Measurements from ENCODE around the gene RNF220.

Gene RNF220

GRCh38 chr1:44431861-44432260, 26.8 kb downstream of the RNF220 start:
- no peaks in the 10 kb centered on the region for H3K4me1 ChIP-seq (ENCODE audit: insufficient read depth, low read length, severe bottlenecking)
- TF ChIP-seq EZH2 (IDR thresholded peaks at IDR 0.05; ENCODE audit: borderline replicate concordance, low read length) (no peak), CTCF (IDR thresholded peaks at IDR 0.05; ENCODE audit: low read length) (no peak)
- H3K36me3 ChIP-seq (ENCODE audit: insufficient read depth, low read length), result no peaks in the 10 kb centered on the region
- no peaks in the 10 kb centered on the region for H4K20me1 ChIP-seq (ENCODE audit: insufficient read depth, low read length)
- H3K9ac ChIP-seq (ENCODE audit: low read length), result no peak overlapping the region
- no peaks in the 10 kb centered on the region for H3K79me2 ChIP-seq (ENCODE audit: insufficient read depth, low read length)
- no peaks in the 10 kb centered on the region for H3F3A ChIP-seq (ENCODE audit: insufficient read depth, low read length)
- H3K9me3 ChIP-seq (ENCODE audit: low read length), result no peaks in the 10 kb centered on the region
- no peak overlapping the region for H3K4me2 ChIP-seq (ENCODE audit: low read length)
- H2AFZ ChIP-seq (ENCODE audit: low read length), result no peak overlapping the region
- H3K9me2 ChIP-seq (ENCODE audit: low read depth, low read length), result no peaks in the 10 kb centered on the region
- H3K4me3 ChIP-seq (ENCODE audit: low read depth, low read length, poor library complexity, severe bottlenecking), result no peak overlapping the region
- H3K27me3 ChIP-seq (ENCODE audit: insufficient read depth, low read length), result peaks cover 5% of the 10 kb centered on the region; the same call in 1 of the 2 replicates
- H3K27ac ChIP-seq (ENCODE audit: low read depth, low read length, poor library complexity, severe bottlenecking), result no peak overlapping the region

GRCh38 chr1:44433209-44433608, 28.2 kb downstream of the RNF220 start:
- Histone ChIP-seq H3K27ac (ENCODE audit: low read depth, low read length, poor library complexity, severe bottlenecking) (no peak overlapping the region), H3K9me2 (ENCODE audit: low read depth, low read length) (no peaks in the 10 kb centered on the region), H3K4me1 (ENCODE audit: insufficient read depth, low read length, severe bottlenecking) (no peaks in the 10 kb centered on the region), H3K79me2 (ENCODE audit: insufficient read depth, low read length) (no peaks in the 10 kb centered on the region), H3K27me3 (ENCODE audit: insufficient read depth, low read length) (no peaks in the 10 kb centered on the region), H3K9ac (ENCODE audit: low read length) (no peak overlapping the region), H3K4me3 (ENCODE audit: low read depth, low read length, poor library complexity, severe bottlenecking) (no peak overlapping the region), H4K20me1 (ENCODE audit: insufficient read depth, low read length) (no peaks in the 10 kb centered on the region), H2AFZ (ENCODE audit: low read length) (no peak overlapping the region), H3F3A (ENCODE audit: insufficient read depth, low read length) (no peaks in the 10 kb centered on the region), H3K9me3 (ENCODE audit: low read length) (no peaks in the 10 kb centered on the region), H3K36me3 (ENCODE audit: insufficient read depth, low read length) (no peaks in the 10 kb centered on the region), H3K4me2 (ENCODE audit: low read length) (no peak overlapping the region)
- no peak for TF ChIP-seq CTCF (IDR thresholded peaks at IDR 0.05; ENCODE audit: low read length)
- no peak for TF ChIP-seq EZH2 (IDR thresholded peaks at IDR 0.05; ENCODE audit: borderline replicate concordance, low read length)

DNA sequence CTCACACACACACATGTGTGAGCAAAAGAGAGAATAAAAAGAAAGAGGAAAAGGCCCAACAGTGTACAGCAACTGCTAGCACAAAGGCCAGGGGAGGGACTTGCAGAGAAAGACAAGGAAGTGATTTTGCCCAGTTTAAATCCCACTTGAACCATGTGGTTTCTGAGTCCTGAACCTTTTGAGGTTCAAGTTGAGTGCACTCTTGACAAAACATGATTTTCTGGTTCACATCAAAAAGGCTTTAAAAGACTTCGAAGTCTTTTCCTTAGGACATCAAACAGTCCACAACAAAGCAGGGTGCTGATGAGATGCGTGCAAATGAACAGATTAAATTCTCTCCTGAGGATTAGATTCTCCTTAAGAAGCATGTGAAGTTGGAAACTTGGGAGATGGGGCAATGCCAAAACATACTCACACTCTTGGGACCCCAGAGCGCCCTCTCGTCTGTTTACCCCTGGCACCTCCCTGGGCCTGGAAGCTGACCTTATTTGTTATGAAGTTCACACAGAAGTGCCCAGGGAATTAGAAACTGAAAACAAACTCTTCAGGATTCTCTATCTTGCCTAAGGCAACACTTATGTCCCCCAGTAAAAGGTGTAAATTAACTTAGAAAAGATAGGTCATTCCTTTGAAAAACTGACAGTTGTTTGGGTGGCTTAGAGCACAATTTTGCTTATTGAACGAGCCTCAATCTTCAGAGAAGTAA, 31.5 kb downstream of the RNF220 start:
- no peaks in the 10 kb centered on the region for H3K36me3 ChIP-seq (ENCODE audit: insufficient read depth, low read length)
- no peaks in the 10 kb centered on the region for H3K79me2 ChIP-seq (ENCODE audit: insufficient read depth, low read length)
- H3K27ac ChIP-seq (ENCODE audit: low read depth, low read length, poor library complexity, severe bottlenecking), result no peak overlapping the region
- H4K20me1 ChIP-seq (ENCODE audit: insufficient read depth, low read length), result no peaks in the 10 kb centered on the region
- H3K4me3 ChIP-seq (ENCODE audit: low read depth, low read length, poor library complexity, severe bottlenecking), result no peak overlapping the region
- no peaks in the 10 kb centered on the region for H3K9me3 ChIP-seq (ENCODE audit: low read length)
- no peak overlapping the region for H2AFZ ChIP-seq (ENCODE audit: low read length)
- H3K9ac ChIP-seq (ENCODE audit: low read length), result no peak overlapping the region
- no peak for TF ChIP-seq CTCF (IDR thresholded peaks at IDR 0.05; ENCODE audit: low read length)
- no peak for TF ChIP-seq EZH2 (IDR thresholded peaks at IDR 0.05; ENCODE audit: borderline replicate concordance, low read length)
- H3K9me2 ChIP-seq (ENCODE audit: low read depth, low read length), result no peaks in the 10 kb centered on the region
- H3K4me2 ChIP-seq (ENCODE audit: low read length), result no peak overlapping the region
- H3K4me1 ChIP-seq (ENCODE audit: insufficient read depth, low read length, severe bottlenecking), result no peaks in the 10 kb centered on the region
- H3K27me3 ChIP-seq (ENCODE audit: insufficient read depth, low read length), result no peaks in the 10 kb centered on the region
- no peaks in the 10 kb centered on the region for H3F3A ChIP-seq (ENCODE audit: insufficient read depth, low read length)
